Kidney epithelial cell (primary cell): ENCODE measurements around the gene LNX1. TPM values are rescaled to one million over a fixed set of nuclear protein-coding genes. Genes with fewer than 3 reads are reported as not detected.

Experiments used
- DNase-seq: peaks from one replicate; pipeline ENCODE4 v3.0.0-alpha.2; 2010; ENCODE audit warnings: low read depth
- H3K27me3 ChIP-seq: 2 replicates; pipeline ENCODE4 v1.6.0; 2011; ENCODE audit warnings: low read length; ENCODE audit not compliant: control insufficient read depth, insufficient read depth
- H3K36me3 ChIP-seq: 2 replicates; pipeline ENCODE4 v1.5.1; 2011; ENCODE audit warnings: low read length; ENCODE audit not compliant: control insufficient read depth, insufficient read depth
- H3K4me3 ChIP-seq: 2 replicates; pipeline ENCODE4 v1.5.1; 2011; ENCODE audit warnings: low read depth, mild to moderate bottlenecking, control low read depth, low read length
- total RNA-seq: library from RNA; depleted of rRNA; stranded (reverse); fragments of >200 nt; gene quantifications from 2 replicates; pipeline ENCODE4 v1.2.3, GENCODE V29; 2015
- TF ChIP-seq, protein P1 (sequence below): IDR thresholded peaks from 2 replicates; pipeline ENCODE4 v1.5.1; 2011; ENCODE audit warnings: mild to moderate bottlenecking, moderate library complexity, low read length, control low read depth, inconsistent platforms; ENCODE audit not compliant: insufficient read depth, poor library complexity, severe bottlenecking

The LNX1 gene
- total RNA-seq, 1 donor from 2014 or later, result 6.9 TPM

DNA sequence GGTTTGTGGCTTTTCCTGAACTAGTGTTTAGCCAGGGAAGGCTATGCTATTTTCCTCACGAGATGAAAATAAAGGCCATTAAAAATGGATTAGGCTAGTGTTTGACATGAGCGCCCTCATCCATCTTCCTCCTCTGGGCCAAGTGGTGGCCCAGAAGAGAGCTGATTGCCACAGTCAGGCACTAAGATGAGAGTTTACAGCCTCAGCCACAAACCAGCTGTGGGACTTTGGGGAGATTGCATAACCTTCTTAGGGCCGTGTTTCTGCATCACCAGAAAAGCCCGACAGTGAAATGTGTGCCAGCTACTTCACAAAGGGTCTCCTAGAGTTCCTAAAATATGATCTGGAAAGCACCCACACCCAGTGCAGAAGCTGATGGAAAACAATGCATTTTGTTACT, 42.3 kb upstream of the LNX1 start:
- Histone ChIP-seq H3K4me3 (no peak overlapping the region), H3K27me3 (no peaks in the 10 kb centered on the region), H3K36me3 (no peaks in the 10 kb centered on the region)
- no peak for DNase-seq
- TF ChIP-seq, protein P1, sequence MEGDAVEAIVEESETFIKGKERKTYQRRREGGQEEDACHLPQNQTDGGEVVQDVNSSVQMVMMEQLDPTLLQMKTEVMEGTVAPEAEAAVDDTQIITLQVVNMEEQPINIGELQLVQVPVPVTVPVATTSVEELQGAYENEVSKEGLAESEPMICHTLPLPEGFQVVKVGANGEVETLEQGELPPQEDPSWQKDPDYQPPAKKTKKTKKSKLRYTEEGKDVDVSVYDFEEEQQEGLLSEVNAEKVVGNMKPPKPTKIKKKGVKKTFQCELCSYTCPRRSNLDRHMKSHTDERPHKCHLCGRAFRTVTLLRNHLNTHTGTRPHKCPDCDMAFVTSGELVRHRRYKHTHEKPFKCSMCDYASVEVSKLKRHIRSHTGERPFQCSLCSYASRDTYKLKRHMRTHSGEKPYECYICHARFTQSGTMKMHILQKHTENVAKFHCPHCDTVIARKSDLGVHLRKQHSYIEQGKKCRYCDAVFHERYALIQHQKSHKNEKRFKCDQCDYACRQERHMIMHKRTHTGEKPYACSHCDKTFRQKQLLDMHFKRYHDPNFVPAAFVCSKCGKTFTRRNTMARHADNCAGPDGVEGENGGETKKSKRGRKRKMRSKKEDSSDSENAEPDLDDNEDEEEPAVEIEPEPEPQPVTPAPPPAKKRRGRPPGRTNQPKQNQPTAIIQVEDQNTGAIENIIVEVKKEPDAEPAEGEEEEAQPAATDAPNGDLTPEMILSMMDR, result no peak

DNA sequence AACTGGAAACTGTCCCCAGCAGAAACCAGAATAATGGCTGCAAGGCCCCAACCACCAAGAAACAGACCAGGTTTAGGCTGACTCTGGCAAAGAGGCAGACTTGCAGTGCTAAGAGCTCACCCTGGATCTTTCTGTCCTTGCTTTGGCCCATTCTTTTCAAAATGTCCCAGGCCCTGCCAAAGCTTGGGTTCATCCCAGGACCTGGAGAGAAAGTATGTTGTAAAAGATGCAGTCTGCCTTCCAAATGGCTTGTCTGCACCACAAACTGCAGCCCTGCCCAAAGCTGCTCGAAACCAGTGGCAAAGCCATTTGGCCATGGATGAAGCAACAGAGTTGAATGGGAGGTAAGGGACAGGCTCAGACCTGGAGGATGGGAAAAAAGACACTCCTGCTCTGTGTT, 38.0 kb upstream of the LNX1 start:
- no peak for DNase-seq
- no peaks in the 10 kb centered on the region for H3K36me3 ChIP-seq
- TF ChIP-seq, protein P1, result no peak

DNA sequence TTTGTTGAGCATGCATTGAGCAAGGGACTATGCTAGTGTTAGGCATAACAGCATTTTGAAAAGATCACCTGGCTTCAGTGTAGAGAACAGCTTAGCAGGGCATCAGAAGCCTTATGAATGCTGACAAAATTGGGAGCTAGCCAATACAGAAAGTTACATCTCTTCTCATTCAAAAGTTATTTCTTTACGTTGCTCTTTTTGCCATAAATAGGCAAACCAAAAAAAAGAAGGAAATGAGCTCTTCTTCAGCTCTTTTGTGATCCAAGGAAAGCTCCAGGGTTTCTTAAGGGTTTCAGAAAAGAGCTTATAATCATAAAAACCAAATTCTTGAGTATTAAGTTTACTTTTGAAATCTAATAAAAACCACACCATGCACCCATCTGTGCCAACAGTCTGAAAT, 35.2 kb upstream of the LNX1 start:
- no peak overlapping the region for H3K4me3 ChIP-seq
- no peaks in the 10 kb centered on the region for H3K27me3 ChIP-seq
- TF ChIP-seq, protein P1, result no peak
- H3K36me3 ChIP-seq, result no peaks in the 10 kb centered on the region
- no peak for DNase-seq

More for the DNA sequence above, 38.0 kb upstream of the LNX1 start:
- Histone ChIP-seq H3K27me3 (no peaks in the 10 kb centered on the region), H3K4me3 (no peak overlapping the region)

DNA sequence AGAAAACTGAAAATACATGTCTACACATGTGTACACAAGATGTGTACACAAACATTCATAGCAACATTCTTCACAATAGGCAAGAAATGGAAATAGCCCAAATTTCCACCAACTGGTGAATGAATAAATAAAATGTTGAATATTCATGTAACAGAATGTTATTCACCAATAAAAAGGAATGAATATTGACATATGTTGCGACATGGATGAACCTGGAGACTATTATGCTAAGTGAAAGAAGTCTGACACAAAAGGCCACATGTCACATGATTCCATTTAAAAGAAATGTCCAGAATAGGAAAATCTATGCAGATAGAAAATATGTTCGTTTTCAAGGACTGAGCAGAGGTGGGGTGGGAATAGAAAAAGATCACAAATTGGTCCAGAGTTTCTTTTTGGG, 34.6 kb upstream of the LNX1 start:
- TF ChIP-seq, protein P1, result no peak
- Histone ChIP-seq H3K36me3 (no peaks in the 10 kb centered on the region), H3K27me3 (no peaks in the 10 kb centered on the region), H3K4me3 (no peak overlapping the region)
- no peak for DNase-seq

DNA sequence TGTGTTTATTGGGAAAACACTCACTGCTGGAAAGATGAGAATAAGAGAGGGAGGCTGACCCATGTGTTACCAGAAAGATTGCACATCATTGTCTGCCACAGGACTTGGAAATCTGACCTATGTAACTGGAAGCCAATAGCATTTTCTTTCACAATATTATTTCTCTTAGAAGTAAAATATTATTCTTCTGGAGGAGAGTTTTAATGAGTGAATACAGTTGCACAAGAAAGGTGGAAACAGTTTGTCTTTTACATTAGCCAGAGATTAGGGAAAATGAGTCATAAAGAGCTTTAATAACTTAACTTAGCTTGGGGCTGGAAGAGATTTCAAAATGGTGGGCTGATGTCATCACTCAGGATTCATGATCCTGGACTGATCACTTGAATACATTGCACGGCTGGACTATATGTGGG, 31.5 kb upstream of the LNX1 start:
- TF ChIP-seq, protein P1, result no peak
- no peak overlapping the region for H3K4me3 ChIP-seq
- no peaks in the 10 kb centered on the region for H3K36me3 ChIP-seq
- DNase-seq, result no peak
- H3K27me3 ChIP-seq, result no peaks in the 10 kb centered on the region

DNA sequence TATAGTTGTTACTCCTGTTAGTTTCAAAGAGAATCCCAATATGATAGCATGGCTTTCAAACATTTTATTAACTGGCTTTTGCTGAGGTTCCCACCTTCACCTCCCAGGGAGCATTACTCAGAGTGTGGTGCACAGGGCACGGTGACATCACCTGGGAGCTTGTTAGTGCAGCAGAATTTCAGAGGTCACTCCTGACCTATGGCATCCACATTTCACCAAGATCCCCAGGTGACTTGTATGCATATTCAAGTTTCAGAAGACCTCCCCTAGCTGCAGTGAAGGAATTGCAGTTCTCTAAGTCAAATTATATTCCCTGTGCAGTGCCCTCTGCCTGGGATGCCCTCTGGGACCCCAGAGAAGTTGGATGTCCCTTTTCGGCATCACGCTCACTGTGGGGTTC, 29.7 kb upstream of the LNX1 start:
- TF ChIP-seq, protein P1, result peak; percentile 31
- H3K36me3 ChIP-seq, result no peaks in the 10 kb centered on the region
- no peak overlapping the region for H3K4me3 ChIP-seq
- DNase-seq, result no peak
- no peaks in the 10 kb centered on the region for H3K27me3 ChIP-seq
